Coronary artery (tissue), 2 donors: ENCODE data around the gene NHSL2.

Experiments
- DNase-seq: peaks from one replicate; pipeline ENCODE4 v3.0.0-alpha.2; 2017; ENCODE audit warnings: low spot score
- H3K27ac ChIP-seq, 2 donors: fragments of 200-600 bp; sonication (generic); one replicate each; pipeline ENCODE4 v1.5.1; 2016 to 2019
- H3K4me3 ChIP-seq: fragments of 200-600 bp; sonication (generic); 2 replicates; pipeline ENCODE4 v1.5.1; 2016; ENCODE audit warnings: mild to moderate bottlenecking, moderate library complexity
- TF ChIP-seq, protein P1 (sequence below): fragments of 200-600 bp; sonication (generic); IDR thresholded peaks from one replicate; pipeline ENCODE4 v1.5.1; 2019; ENCODE audit warnings: antibody characterized with exemption

The NHSL2 gene

DNA sequence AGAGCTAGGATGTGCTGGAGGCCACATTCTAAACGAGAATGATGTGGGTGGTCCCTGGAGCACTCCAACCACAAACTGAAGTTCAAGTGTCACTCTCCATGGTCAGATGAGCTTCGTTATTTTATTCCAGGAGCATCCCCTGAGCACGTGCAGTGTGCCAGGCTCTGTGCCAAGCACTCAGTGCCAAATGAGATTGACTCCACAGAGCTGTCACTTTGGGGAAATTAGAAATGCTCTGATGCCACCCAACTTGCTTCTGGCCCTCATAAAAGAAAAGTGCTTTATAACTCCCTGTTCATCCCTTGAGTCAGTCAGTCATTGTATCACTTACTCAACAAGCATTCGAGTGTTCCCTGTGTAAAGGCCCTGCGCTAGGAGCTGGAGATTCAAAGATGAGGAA lies 129.9 kb downstream of the NHSL2 start:
- TF ChIP-seq, protein P1, sequence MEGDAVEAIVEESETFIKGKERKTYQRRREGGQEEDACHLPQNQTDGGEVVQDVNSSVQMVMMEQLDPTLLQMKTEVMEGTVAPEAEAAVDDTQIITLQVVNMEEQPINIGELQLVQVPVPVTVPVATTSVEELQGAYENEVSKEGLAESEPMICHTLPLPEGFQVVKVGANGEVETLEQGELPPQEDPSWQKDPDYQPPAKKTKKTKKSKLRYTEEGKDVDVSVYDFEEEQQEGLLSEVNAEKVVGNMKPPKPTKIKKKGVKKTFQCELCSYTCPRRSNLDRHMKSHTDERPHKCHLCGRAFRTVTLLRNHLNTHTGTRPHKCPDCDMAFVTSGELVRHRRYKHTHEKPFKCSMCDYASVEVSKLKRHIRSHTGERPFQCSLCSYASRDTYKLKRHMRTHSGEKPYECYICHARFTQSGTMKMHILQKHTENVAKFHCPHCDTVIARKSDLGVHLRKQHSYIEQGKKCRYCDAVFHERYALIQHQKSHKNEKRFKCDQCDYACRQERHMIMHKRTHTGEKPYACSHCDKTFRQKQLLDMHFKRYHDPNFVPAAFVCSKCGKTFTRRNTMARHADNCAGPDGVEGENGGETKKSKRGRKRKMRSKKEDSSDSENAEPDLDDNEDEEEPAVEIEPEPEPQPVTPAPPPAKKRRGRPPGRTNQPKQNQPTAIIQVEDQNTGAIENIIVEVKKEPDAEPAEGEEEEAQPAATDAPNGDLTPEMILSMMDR, result no peak
- peak; percentile 7 for DNase-seq
- Histone ChIP-seq H3K4me3 (no peak overlapping the region), H3K27ac (peak overlapping the region in 1 of 2 donors; percentile 74)

- Histone ChIP-seq H3K4me3 (no peak overlapping the region), H3K27ac (peak overlapping the region; percentile 8 to 74)
- TF ChIP-seq, protein P1, result no peak
- peak; percentile 40 for DNase-seq
Measured at GRCh38 chrX:72041176-72041575, 130.5 kb downstream of the NHSL2 start.

- H3K4me3 ChIP-seq, result no peak overlapping the region
- DNase-seq, result peak; percentile 68
- peak overlapping the region; percentile 8 to 74 for H3K27ac ChIP-seq
- TF ChIP-seq, protein P1, result no peak
Measured at GRCh38 chrX:72041871-72042851, 131.5 kb downstream of the NHSL2 start.

DNA sequence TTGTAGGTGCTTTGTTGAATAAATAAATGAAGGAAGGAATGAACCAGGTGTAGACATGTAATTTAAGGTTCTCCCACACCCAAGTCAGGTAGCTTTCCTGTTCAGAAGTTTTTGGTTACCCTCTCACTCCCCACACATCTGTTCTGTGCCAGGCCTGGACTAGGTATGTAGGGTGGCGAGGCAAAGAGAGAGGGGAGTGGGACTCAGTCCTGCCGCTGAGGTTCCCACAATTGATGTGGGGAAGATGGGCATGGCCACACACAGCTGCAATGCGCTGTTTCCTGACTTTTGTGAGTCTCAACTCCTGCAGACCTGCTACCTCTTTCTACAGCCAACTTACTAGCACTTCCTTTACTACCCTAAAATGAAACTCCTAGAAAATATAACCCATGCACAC lies 132.2 kb downstream of the NHSL2 start:
- H3K27ac ChIP-seq, result peak overlapping the region in 1 of 2 donors; percentile 44
- H3K4me3 ChIP-seq, result no peak overlapping the region
- TF ChIP-seq, protein P1, result no peak
- peak; percentile 52 for DNase-seq

GRCh38 chrX:72043636-72044035 lies 133.0 kb downstream of the NHSL2 start:
- Histone ChIP-seq H3K4me3 (no peak overlapping the region), H3K27ac (no peak overlapping the region)
- peak; percentile 7 for DNase-seq
- TF ChIP-seq, protein P1, result no peak

- Histone ChIP-seq H3K4me3 (no peak overlapping the region), H3K27ac (peak overlapping the region; percentile 59 to 82)
- TF ChIP-seq, protein P1, result no peak
- DNase-seq, result peak; percentile 67
Measured at GRCh38 chrX:72045141-72045540, 134.5 kb downstream of the NHSL2 start.
